GM10266 (cell line): ENCODE results near the gene SPOCK1.

ENCODE experiments used
- DNase-seq: peaks from one replicate; pipeline ENCODE4 v3.0.0; 2012; ENCODE audit errors: extremely low spot score
- CTCF ChIP-seq: IDR thresholded peaks from 2 replicates; pipeline ENCODE4 v1.5.1; 2012; ENCODE audit warnings: mild to moderate bottlenecking, low read depth; ENCODE audit not compliant: control insufficient read depth, insufficient read depth; ENCODE audit errors: missing control alignments

The SPOCK1 gene

GRCh38 chr5:137344021-137344420, 155.1 kb downstream of the SPOCK1 start:
- DNase-seq: no peak
- no peak for TF ChIP-seq CTCF

- no peak for TF ChIP-seq CTCF
These were observed 156.4 kb downstream of the SPOCK1 start for GRCh38 chr5:137342764-137343163.

DNA sequence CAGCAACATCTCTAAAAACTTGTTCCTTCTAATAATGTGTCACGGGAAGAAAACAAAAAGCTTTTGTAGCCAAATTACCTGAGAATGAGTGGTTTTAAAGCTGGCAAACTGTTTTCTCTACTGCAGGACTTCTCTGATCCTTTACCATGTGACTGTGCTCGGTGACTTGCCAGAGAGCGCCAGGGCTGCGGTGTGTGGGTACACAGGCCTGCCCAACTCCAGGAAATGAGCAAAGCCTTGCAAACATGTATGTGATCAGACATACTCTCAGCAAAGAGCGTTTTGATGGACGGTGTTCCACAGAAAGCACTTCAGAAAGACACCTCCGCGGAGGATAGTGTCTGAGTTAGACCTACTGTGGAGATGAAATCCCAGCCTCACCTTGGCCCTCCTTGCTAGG, 157.3 kb downstream of the SPOCK1 start:
- TF ChIP-seq CTCF: no peak
- DNase-seq: no peak

More at GRCh38 chr5:137342764-137343163, 156.4 kb downstream of the SPOCK1 start:
- no peak for DNase-seq

DNA sequence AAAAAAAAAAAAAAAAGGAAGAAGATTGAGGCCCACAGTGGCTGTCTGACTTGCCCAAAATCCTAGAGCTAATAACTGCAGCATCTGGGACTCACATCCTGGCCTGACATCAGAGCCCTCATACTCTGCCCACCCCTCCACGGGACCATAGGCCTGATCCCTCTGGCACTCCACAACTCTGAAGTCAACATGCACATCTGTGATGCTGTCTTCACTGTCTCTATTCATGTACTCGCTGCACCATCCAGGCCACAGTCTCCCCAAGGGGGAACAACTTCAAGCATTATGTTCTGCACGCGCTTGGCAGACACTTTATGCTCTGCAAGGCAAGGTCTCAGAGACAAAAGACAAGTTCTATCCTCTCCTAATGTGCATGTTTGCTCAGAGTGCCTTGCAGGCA, 158.2 kb downstream of the SPOCK1 start:
- DNase-seq: no peak
- no peak for TF ChIP-seq CTCF

DNA sequence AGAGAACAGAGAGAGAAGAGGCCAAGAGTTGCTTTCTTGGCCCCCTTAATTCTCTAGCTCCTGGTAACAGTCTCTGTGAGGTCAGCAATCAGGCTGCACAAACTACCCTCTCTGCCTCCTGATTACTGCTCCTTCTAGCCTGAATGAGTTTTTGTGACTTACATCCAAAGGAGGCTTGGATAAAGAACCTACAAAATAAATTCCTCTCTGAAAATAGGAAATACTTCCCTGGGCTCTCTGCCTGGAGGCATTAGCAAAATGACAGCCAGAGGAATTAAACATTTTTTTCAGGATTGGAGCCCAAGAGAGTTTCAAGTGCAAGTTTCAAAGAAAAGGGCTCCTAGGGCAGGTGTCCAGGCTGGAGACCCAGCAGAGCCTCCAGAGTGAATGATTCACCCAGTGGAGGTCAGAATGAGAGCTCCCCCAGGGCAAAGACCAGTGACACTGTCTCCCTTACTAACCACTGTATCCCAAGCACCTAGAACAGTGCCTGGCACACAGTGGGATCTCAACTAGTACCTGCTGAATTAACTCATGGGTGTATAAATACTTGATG, 162.5 kb downstream of the SPOCK1 start:
- no peak for DNase-seq
- TF ChIP-seq CTCF: no peak

DNA sequence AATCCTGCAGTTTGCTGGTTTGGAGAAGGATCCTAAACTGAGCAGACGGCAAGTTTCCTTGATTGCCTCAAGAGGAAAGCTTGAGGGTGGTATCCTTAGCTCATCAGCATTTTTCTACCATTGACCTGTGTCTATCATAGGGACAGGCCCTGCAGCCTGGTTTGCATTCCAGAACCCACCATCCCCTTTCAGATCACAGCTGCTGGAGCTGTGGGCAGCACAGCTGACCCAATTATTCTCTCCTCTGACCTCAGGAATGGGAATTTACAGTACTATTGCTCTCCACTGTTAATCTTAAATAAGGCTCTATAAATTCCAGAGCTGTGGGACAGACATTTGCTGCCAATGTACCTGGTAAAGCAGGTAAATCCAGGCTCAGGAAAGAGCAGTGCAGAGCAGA, 163.0 kb downstream of the SPOCK1 start:
- TF ChIP-seq CTCF: no peak
- no peak for DNase-seq

DNA sequence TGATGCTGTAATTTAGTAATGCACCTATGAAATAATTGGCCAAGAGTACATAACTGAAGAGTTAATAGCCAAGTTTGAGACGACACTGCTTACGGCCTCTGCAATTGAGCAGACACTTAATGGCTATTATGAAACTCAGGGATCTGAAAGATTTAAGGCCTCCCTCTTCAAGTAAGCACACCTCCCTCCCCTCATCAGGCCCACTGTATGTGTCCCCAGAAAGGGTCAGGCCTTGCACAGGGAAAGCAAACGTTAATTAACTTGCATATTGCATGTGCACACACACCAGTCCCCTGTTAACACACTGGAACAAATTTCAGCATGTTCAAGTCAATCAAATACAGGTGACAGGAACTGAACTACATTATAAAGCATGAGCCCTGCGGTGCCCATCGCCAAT, 163.6 kb downstream of the SPOCK1 start:
- DNase-seq: no peak
- no peak for TF ChIP-seq CTCF

- no peak for TF ChIP-seq CTCF
- DNase-seq: no peak
These were observed 165.2 kb downstream of the SPOCK1 start for GRCh38 chr5:137333928-137334327.
